PC-3 (cell line): ENCODE measurements around the gene TBC1D2B. TPM values are rescaled to one million over a fixed set of nuclear protein-coding genes. Genes with fewer than 3 reads are reported as not detected.

ENCODE experiments used
- ATAC-seq: fragments of 200-7000 bp; cut with Tn5 transposase; 2 replicates; pipeline ENCODE4 v1.9.1; 2020; ENCODE audit warnings: mild to moderate bottlenecking, moderate library complexity
- BruUV-seq: library from RNA; stranded (reverse); fragments of 400-500 nt; replicated peaks from 2 replicates; lab custom pipeline; 2021; lab: Mats Ljungman, UMichigan
- CTCF ChIA-PET: fragments of 300-600 bp; sonication (Branson Sonifier 250); formaldehyde crosslinking; loops from one replicate; lab custom pipeline; 2022; ENCODE audit warnings: antibody characterized with exemption; lab: Charles Lee
- POLR2A ChIA-PET: fragments of 300-600 bp; sonication (Branson Sonifier 250); formaldehyde crosslinking; loops from one replicate; lab custom pipeline; 2022; ENCODE audit warnings: antibody characterized with exemption; ENCODE audit not compliant: unreplicated experiment; lab: Charles Lee
- DNase-seq: peaks from one replicate; pipeline ENCODE4 v3.0.0-alpha.2; 2015
- H2AFZ ChIP-seq: fragments of 300-600 bp; sonication (generic); 2 replicates; pipeline ENCODE4 v1.6.0; 2016; ENCODE audit warnings: antibody characterized with exemption, low read length
- H3F3A ChIP-seq: fragments of 300-600 bp; sonication (generic); one replicate; pipeline ENCODE4 v1.6.0; 2017; ENCODE audit warnings: antibody characterized with exemption, low read length, control low read depth, mild to moderate bottlenecking; ENCODE audit not compliant: unreplicated experiment
- H3K27ac ChIP-seq: fragments of 300-600 bp; sonication (generic); 2 replicates; pipeline ENCODE4 v1.5.1; 2016; ENCODE audit warnings: mild to moderate bottlenecking, low read length
- H3K27me3 ChIP-seq: fragments of 300-600 bp; sonication (generic); 2 replicates; pipeline ENCODE4 v1.6.1; 2016; ENCODE audit warnings: low read length, mixed read lengths
- H3K36me3 ChIP-seq: fragments of 300-600 bp; sonication (generic); 2 replicates; pipeline ENCODE4 v1.6.1; 2016; ENCODE audit warnings: low read depth, mixed run types, low read length, mixed read lengths
- H3K4me1 ChIP-seq: fragments of 300-600 bp; sonication (generic); 2 replicates; pipeline ENCODE4 v1.5.1; 2016; ENCODE audit warnings: low read length; ENCODE audit not compliant: insufficient read depth
- H3K4me2 ChIP-seq: fragments of 300-600 bp; sonication (generic); 2 replicates; pipeline ENCODE4 v1.6.0; 2016; ENCODE audit warnings: low read length
- H3K4me3 ChIP-seq: fragments of 300-600 bp; sonication (generic); 2 replicates; pipeline ENCODE4 v1.5.1; 2016; ENCODE audit warnings: mild to moderate bottlenecking, low read length, mixed read lengths
- H3K79me2 ChIP-seq: fragments of 300-600 bp; sonication (generic); 2 replicates; pipeline ENCODE4 v1.6.1; 2017; ENCODE audit warnings: low read length, mixed read lengths
- H3K9ac ChIP-seq: fragments of 300-600 bp; sonication (generic); 2 replicates; pipeline ENCODE4 v1.6.0; 2016; ENCODE audit warnings: mild to moderate bottlenecking, low read length
- H3K9me2 ChIP-seq: fragments of 300-600 bp; sonication (generic); replicated peaks from 2 replicates; pipeline ENCODE4 v1.6.1; 2016; ENCODE audit warnings: mixed run types, low read length, mixed read lengths
- H3K9me3 ChIP-seq: fragments of 300-600 bp; sonication (generic); 2 replicates; pipeline ENCODE4 v1.6.1; 2016; ENCODE audit warnings: low read length, mixed read lengths
- H4K20me1 ChIP-seq: fragments of 300-600 bp; sonication (generic); 2 replicates; pipeline ENCODE4 v1.6.1; 2016; ENCODE audit warnings: low read length, mixed read lengths
- CTCF ChIP-seq: fragments of 300-600 bp; sonication (generic); conservative IDR thresholded peaks from 2 replicates; pipeline ENCODE4 v1.5.1; 2017; ENCODE audit warnings: antibody characterized with exemption, low read depth, mild to moderate bottlenecking, low read length
- EZH2 ChIP-seq: fragments of 300-600 bp; sonication (generic); IDR thresholded peaks from one replicate; pipeline ENCODE4 v1.6.1; 2017; ENCODE audit warnings: antibody characterized with exemption, mild to moderate bottlenecking, low read length; ENCODE audit not compliant: unreplicated experiment
- EZH2phosphoT487 ChIP-seq: fragments of 300-600 bp; sonication (generic); IDR thresholded peaks from 2 replicates; pipeline ENCODE4 v1.6.1; 2018; ENCODE audit warnings: mild to moderate bottlenecking, antibody characterized with exemption, low read length, borderline replicate concordance
- intact Hi-C: fragments of 100-400 bp; cut with micrococcal nuclease; formaldehyde crosslinking; loops from 2 replicates; pipeline ENCODE4 v1.9.0; 2023
- total RNA-seq: library from RNA; depleted of rRNA; stranded (reverse); fragments of >200 nt; gene quantifications from 2 replicates; pipeline ENCODE4 v1.2.3, GENCODE V29; 2014

The TBC1D2B gene
- total RNA-seq, 1 experiment from 2014 or later, result 19.0 TPM

- no peaks in the 10 kb centered on the region for H4K20me1 ChIP-seq
- CTCF ChIA-PET, result interaction anchor here (1.1 kb wide), 1 partner anchor 89 kb away, joined by 3 read pairs; no protein-coding TSS in a partner anchor
- H3K79me2 ChIP-seq, result no peaks in the 10 kb centered on the region
- ATAC-seq (no peak), DNase-seq (no peak)
- H3K4me1 ChIP-seq, result no peaks in the 10 kb centered on the region
- no peak overlapping the region for H3K9ac ChIP-seq
- BruUV-seq, result no TSS peak
- no peak overlapping the region for H3K27ac ChIP-seq
- no peaks in the 10 kb centered on the region for H3K27me3 ChIP-seq
- H2AFZ ChIP-seq, result no peak overlapping the region
- no peaks in the 10 kb centered on the region for H3K9me2 ChIP-seq
- TF ChIP-seq CTCF, result no peak
- TF ChIP-seq EZH2, result no peak
- no peak for TF ChIP-seq EZH2phosphoT487
- no peaks in the 10 kb centered on the region for H3F3A ChIP-seq
- intact Hi-C loops, result no loop called here
- POLR2A ChIA-PET, result no interaction called here
- H3K36me3 ChIP-seq, result no peaks in the 10 kb centered on the region; the same call in 1 of the 2 replicates
- H3K4me3 ChIP-seq, result no peak overlapping the region
- no peak overlapping the region for H3K4me2 ChIP-seq
- no peaks in the 10 kb centered on the region for H3K9me3 ChIP-seq
These were observed 58.4 kb downstream of the TBC1D2B start for GRCh38 chr15:78018946-78019644.

DNA sequence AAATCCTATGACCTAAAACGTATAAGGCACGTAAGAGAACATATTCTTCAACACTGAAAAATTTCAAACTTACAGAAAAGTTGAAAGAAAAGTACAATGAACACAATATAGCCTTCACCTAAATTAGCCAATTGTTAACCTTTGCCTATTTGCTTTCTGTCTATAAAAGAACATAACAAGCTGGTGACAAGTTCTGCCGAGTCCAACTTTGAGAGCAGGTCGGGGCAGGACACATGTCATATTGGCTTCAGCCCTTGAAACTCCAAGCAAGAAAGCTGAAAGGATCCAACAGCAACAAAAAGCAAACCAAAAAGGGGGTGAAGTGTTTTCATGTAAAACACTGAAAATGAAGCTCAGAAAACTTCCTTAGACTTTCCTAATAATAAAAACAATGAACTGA lies 59.1 kb downstream of the TBC1D2B start:
- POLR2A ChIA-PET, result no interaction called here
- H3K4me2 ChIP-seq, result no peak overlapping the region

More for the DNA sequence above, 59.1 kb downstream of the TBC1D2B start:
- DNase-seq (no peak), ATAC-seq (no peak)
- H3K36me3 ChIP-seq, result no peaks in the 10 kb centered on the region; the same call in 1 of the 2 replicates
- H3K9me3 ChIP-seq, result no peaks in the 10 kb centered on the region
- H3K9me2 ChIP-seq, result no peaks in the 10 kb centered on the region
- H3K9ac ChIP-seq, result no peak overlapping the region
- H3F3A ChIP-seq, result no peaks in the 10 kb centered on the region
- no peaks in the 10 kb centered on the region for H3K4me1 ChIP-seq
- no peaks in the 10 kb centered on the region for H3K79me2 ChIP-seq
- TF ChIP-seq EZH2phosphoT487 (no peak), CTCF (no peak), EZH2 (no peak)
- H4K20me1 ChIP-seq, result no peaks in the 10 kb centered on the region
- CTCF ChIA-PET, result interaction anchor here (1.1 kb wide), 1 partner anchor 90 kb away, joined by 3 read pairs; no protein-coding TSS in a partner anchor
- intact Hi-C loops, result no loop called here
- H3K4me3 ChIP-seq, result no peak overlapping the region
- no peaks in the 10 kb centered on the region for H3K27me3 ChIP-seq
- BruUV-seq, result no TSS peak
- no peak overlapping the region for H2AFZ ChIP-seq
- no peak overlapping the region for H3K27ac ChIP-seq
